ENCODE measurements around the gene MAP1B.
"Not testable (repeated sequence)": the region's sequence is repeated elsewhere in the genome, so short reads cannot be mapped to it uniquely, and the experiment has no call there.

MAP1B gene

GRCh38 chr5:72107131-72107900 lies at the start of gene MAP1B:
MAP1B (plus strand) TSS chr5:72107475; CDS start chr5:72107532, 57 bp downstream.
- no peak for DNase-seq (ENCODE audit: extremely low read depth in 1 of 2, low read depth in 1 of 2)

DNA sequence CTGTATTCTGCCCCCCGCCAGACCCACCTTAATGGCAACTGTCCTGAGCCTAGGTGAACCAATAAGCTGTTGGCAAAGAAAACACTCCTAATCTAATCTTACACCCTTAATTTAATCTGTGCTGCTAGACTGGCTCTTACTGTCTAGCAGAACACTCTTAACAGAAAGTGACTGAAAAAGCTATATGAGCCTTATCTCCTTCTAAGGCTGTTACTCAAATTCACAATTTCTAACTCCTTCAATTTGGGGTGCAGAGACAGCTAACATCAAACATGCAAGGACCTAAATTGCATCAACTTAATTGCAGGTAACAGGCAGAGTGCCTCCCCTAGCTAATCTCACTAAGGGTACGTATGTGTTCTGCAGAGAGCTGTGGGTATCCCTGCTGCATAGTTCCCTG lies 49.5 kb upstream of the MAP1B start:
- no peak for DNase-seq (ENCODE audit: extremely low read depth in 1 of 2, low read depth in 1 of 2)

DNA sequence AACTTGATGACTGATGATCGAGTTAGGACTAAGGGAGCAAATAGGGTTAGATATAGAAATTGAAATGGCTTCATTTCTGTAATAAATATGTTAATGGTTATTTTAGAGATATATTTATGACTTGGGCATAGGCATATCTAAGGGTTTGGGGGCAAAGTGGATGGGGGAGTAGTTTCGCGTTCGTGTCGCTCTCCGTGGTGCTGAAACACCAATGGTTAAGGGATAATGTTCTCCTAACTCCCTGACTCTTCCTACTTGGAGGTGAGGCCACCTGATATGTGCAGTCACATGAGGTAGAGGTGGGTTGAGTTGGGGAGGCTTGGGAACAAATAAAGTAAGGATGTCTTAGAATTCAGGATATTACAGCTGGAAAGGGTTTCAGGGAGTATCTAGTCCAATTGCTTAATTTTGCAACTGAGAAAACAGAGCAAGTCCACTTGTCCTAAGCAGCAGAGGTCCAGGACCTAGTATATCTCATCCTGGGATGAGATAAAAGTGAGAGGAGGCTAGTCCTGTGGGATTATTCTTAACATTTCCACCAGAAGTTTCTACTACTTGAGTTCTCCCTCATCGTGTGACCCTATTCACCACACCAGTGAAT lies 44.0 kb upstream of the MAP1B start:
- no peak for DNase-seq (ENCODE audit: extremely low read depth in 1 of 2, low read depth in 1 of 2)

- DNase-seq (ENCODE audit: extremely low read depth in 1 of 2, low read depth in 1 of 2), result no peak
These were observed 42.3 kb upstream of the MAP1B start for GRCh38 chr5:72064801-72065570.

DNA sequence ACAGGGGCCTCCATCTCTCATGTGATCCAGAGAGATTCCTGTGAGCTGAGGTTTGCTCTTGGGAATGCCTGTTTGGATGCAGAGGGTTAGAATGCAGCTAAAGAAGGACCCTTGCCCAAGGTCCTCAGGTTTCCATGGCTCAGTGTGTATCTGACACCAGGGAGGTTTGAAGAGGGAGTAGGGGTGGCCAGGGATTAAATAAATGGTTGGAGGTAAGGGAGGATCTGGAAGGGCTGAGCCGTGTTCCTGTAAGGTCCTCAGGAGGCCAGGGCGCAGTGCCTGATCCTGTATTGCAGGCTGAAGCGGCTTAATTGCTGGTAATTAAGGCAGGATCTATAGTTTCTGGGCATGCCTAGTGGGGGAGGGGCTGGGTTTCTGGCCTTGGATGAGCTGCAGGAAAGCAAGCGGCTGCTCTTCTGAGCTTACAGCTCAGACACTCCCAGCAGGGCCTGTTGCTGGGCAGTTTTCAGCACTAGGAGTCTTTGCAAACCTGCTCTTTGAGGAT lies 41.5 kb upstream of the MAP1B start:
- no peak for DNase-seq (ENCODE audit: extremely low read depth in 1 of 2, low read depth in 1 of 2)

DNA sequence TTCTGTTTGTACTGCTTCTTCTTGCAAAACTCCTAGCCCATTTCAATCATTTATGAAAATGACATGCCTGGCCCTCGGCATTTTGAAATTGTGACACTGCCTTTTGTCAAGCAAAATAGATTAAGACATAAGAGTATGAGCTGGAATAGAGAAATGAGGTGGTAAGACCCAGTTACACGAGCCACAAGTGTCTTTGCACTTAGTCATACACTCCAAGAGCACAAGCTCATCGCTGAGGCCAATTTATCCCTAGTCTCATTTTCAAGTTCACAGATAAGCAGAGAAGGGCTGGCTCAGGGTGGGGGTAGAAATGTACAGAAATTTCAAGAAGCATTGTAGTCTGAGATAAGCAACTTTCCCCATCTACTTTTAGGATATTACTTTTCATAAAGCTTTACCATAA lies 40.6 kb upstream of the MAP1B start:
- DNase-seq (ENCODE audit: extremely low read depth in 1 of 2, low read depth in 1 of 2), result no peak

- no peak for DNase-seq (ENCODE audit: extremely low read depth in 1 of 2, low read depth in 1 of 2)
These were observed 39.4 kb upstream of the MAP1B start for GRCh38 chr5:72067682-72068470.

DNA sequence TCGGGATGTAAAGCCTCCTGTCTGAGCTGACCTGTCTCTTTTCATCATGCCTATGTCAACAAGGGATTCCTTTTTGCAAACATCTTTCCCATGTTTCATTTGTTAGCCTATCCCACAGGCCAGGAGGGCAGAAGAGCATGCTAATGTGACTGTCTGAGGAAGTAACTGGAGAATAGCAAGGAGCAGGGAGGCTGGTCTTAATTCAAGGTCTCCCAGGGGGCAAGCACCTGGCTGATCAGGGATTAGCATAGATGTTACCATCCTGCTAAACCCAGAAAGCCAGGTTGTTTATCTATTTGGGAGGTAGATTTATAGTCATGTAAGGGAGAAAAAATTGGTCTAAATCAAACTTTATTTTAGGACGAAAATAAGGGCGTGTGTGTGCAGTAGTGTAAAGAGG lies 36.7 kb upstream of the MAP1B start:
- DNase-seq (ENCODE audit: extremely low read depth in 1 of 2, low read depth in 1 of 2), result no peak

GRCh38 chr5:72071906-72072305 lies 35.4 kb upstream of the MAP1B start:
- no peak for DNase-seq (ENCODE audit: extremely low read depth in 1 of 2, low read depth in 1 of 2)

DNA sequence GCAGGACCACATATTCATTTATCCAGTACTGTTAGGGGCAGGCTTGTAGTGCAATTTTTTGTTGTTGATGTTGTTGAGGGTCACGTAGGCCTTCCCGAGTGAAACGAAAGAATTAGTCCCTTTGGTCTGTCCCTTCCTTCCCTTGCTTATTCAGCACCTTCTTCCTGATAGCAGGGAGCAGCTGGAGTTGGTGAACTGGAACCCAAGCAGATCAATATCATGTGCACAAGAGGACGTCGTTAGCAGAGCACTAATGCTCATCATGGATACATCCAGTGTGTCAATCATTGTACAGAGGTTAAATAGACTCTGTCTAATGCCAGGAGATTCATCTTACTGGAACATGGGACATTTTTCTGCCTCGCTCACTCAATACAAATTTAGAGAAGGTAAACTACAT lies 33.0 kb upstream of the MAP1B start:
- no peak for DNase-seq (ENCODE audit: extremely low read depth in 1 of 2, low read depth in 1 of 2)

DNA sequence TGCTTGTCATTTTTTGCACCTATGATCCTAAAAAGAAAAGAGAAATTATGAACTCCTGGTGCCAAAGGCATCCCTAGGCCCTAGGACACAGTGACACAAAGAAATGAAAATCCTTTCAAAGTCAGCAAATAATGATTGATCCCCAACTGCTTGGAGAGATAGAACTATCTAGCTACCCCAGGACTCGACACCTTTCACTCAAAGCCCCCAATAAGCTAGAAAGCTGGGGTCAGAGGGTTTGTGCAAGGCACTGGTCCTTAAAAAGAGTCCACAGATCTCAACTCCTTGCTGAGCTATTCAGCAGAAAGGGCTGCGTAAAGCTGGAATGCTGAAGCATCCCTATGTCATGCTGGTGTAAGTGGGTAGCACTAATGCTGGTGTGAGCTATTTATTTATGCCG lies 31.8 kb upstream of the MAP1B start:
- no peak for DNase-seq (ENCODE audit: extremely low read depth in 1 of 2, low read depth in 1 of 2)

DNA sequence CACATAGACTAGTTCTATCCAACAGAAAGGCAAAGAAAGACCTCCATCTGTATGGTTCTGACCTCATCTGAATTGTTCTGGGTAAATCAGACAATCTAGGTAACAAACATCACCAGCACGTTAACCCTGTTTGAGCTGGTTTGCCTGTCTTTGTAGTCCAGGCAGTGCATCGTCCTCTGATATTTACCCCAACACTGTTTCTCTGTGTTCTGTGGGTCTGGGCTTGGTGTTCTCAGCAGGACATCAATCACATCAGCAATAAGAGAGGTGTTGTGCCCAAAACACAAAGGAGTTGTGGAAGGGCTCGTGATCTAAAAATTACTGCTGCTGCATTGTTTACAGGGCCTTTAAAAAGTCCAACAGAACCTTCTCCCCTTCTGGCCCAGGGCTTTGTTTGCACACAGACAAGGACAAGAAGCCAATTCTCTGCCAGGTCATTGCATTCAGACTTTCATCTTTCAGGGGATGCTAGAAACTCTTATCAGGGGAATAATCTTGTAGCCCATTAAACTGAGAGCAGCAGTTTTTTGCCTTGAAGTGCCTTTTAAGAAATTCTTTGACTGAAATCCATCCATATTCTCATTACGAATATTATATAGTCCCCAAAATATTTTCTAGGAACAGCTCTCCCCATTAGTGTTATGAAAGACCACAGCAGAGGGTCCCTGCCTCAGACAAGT lies 30.5 kb upstream of the MAP1B start:
- DNase-seq (ENCODE audit: extremely low read depth in 1 of 2, low read depth in 1 of 2), result no peak

- no peak for DNase-seq (ENCODE audit: extremely low read depth in 1 of 2, low read depth in 1 of 2)
These were observed 29.9 kb upstream of the MAP1B start for GRCh38 chr5:72077390-72077789.

GRCh38 chr5:72079288-72079687 lies 28.0 kb upstream of the MAP1B start:
- DNase-seq (ENCODE audit: extremely low read depth in 1 of 2, low read depth in 1 of 2), result no peak

DNA sequence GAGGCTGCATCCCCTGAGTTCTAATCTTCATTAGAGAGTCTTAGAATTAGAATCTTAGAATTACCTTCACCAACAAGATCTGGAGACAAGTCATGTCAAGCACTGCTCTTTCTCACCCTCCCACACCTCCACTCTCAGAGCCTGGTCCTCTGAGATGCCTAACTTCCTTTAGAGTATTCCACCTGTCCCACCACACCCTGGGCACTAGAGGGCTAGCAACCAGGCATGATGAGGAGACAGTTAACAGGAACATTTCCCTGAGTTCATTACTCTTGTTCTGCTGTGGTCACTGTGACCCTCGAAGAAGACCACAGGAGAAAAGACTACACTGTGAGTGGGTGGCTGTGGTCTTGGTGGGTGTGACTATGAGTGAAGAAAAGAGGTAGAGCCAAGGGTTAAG lies 25.2 kb upstream of the MAP1B start:
- DNase-seq (ENCODE audit: extremely low read depth in 1 of 2, low read depth in 1 of 2), result no peak

DNA sequence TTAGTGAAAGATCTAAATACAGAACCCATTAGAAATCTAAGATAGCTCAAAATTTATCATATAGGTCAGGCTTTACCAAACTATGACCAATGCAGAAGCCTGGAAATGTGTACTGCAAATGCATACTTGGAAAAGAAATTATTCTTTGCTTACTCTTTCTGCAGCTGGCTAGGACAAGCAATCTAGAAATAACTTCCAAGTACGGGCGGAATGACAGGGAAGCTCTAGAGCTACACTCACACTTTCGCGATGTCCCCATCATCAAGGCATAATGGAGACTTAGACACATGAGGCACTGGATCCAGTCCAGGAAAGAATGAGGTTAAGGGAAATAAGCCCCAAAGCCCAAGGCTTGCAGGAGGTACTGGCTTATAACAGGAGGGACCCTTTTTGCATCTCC lies 22.4 kb upstream of the MAP1B start:
- DNase-seq (ENCODE audit: extremely low read depth in 1 of 2, low read depth in 1 of 2), result no peak

GRCh38 chr5:72085319-72085718 lies 22.0 kb upstream of the MAP1B start:
- DNase-seq (ENCODE audit: extremely low read depth in 1 of 2, low read depth in 1 of 2), result no peak

DNA sequence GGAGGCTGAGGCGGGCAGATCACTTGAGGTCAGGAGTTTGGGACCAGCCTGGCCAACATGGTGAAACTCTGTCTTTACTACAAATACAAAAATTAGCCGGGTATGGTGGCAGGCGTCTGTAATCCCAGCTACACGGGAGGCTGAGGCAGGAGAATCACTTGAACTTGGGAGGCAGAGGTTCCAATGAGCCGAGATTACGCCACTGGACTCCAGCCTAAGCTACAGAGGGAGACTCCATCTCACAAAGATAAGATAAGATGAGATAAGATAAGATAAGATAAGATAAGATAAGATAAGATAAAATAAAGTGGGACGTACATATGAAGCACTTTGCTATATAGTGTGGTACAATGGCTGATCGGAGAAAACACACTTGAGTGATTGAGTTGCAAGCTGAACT lies 17.6 kb upstream of the MAP1B start:
- DNase-seq (ENCODE audit: extremely low read depth in 1 of 2, low read depth in 1 of 2), result not testable (repeated sequence)

DNA sequence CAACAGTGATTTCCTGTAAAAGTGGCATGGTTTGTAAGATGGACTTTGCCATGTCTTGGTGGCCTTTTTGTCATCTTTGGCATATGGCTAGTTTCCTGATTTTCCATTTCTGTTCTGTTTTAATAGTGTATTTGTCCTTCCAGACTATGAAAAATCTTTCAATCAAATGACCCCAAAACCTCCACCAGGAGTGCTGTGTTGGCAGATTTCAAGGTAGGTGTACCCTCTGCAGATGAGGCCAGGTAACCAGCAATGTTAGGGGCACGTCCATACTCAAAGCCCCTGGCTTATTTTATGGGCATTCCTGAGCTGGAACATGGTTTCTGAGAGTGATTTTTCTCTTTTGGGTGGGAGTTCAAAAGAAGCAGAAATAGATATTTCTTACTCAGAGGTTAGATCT lies 15.2 kb upstream of the MAP1B start:
- DNase-seq (ENCODE audit: extremely low read depth in 1 of 2, low read depth in 1 of 2), result no peak

- DNase-seq (ENCODE audit: extremely low read depth in 1 of 2, low read depth in 1 of 2), result no peak
These were observed 14.1 kb upstream of the MAP1B start for GRCh38 chr5:72093217-72093616.
